Esophagus squamous epithelium (tissue), 5 donors: ENCODE results near the gene MNT. TPM values are rescaled to one million over a fixed set of nuclear protein-coding genes. Genes with fewer than 3 reads are reported as not detected.

Experiments
- DNase-seq: peaks from one replicate; lab custom pipeline; 2025; lab: John Stamatoyannopoulos, UW
- H3K27ac ChIP-seq, 4 donors: fragments of 200-600 bp; sonication (generic); one replicate each; pipeline ENCODE4 v1.5.1; 2016 to 2019; ENCODE audit warnings: mild to moderate bottlenecking in 1 of 4
- H3K27me3 ChIP-seq, 4 donors: fragments of 200-600 bp; sonication (generic); 1 replicate in 3 of 4; 2 replicates in 1 of 4; pipeline versions ENCODE4 v1.5.1 to v1.6.0; 2017 to 2021; ENCODE audit warnings: antibody characterized with exemption in 1 of 4
- H3K36me3 ChIP-seq, 3 donors: fragments of 200-600 bp; sonication (generic); one replicate each; pipeline ENCODE4 v1.5.1; 2016 to 2019
- H3K4me1 ChIP-seq, 3 donors: fragments of 200-600 bp; sonication (generic); one replicate each; pipeline ENCODE4 v1.5.1; 2017 to 2019
- H3K4me3 ChIP-seq, 4 donors: fragments of 200-600 bp; sonication (generic); 1 replicate in 3 of 4; 2 replicates in 1 of 4; pipeline ENCODE4 v1.5.1; 2016 to 2019; ENCODE audit warnings: mild to moderate bottlenecking in 2 of 4, moderate library complexity in 1 of 4
- H3K9me3 ChIP-seq, 3 donors: fragments of 200-600 bp; sonication (generic); one replicate each; pipeline ENCODE4 v1.5.1; 2016 to 2019
- POLR2A ChIP-seq, 4 donors: fragments of 450-650 bp; IDR thresholded peaks; one replicate each; pipeline ENCODE4 v1.6.1; 2017; ENCODE audit warnings: antibody characterized with exemption in 4 of 4, mild to moderate bottlenecking in 4 of 4, moderate library complexity in 3 of 4
- WGBS, 2 donors: methylation state at CpG; one replicate each; pipeline ENCODE4 v1.1.5; 2018; 5-methylcytosine and 5-hydroxymethylcytosine counted together
- intact Hi-C: fragments of 100-400 bp; cut with DNase I; formaldehyde crosslinking; loops from one replicate; pipeline ENCODE4 v1.15.0; 2022
- total RNA-seq, 4 donors: library from RNA; depleted of rRNA; stranded (reverse); fragments of >200 nt; gene quantifications; one replicate each; pipeline ENCODE4 v1.1.0, GENCODE V29; 2016
- TF ChIP-seq, protein P1 (sequence below), 6 experiments: fragments of 450-650 bp in 4 of 6; fragments of 200-600 bp in 2 of 6; sonication (generic) in 2 of 6; IDR thresholded peaks; one replicate each; pipeline ENCODE4 v1.5.1; 2016 to 2019; ENCODE audit warnings: antibody characterized with exemption in 6 of 6, mild to moderate bottlenecking in 4 of 6, moderate library complexity in 4 of 6
- donor health status: DM: yes; HTN: yes; CAD: no.

MNT gene
- total RNA-seq, 4 donors from 2014 or later, result 7.2 to 23.0 (median 17.4) TPM

DNA sequence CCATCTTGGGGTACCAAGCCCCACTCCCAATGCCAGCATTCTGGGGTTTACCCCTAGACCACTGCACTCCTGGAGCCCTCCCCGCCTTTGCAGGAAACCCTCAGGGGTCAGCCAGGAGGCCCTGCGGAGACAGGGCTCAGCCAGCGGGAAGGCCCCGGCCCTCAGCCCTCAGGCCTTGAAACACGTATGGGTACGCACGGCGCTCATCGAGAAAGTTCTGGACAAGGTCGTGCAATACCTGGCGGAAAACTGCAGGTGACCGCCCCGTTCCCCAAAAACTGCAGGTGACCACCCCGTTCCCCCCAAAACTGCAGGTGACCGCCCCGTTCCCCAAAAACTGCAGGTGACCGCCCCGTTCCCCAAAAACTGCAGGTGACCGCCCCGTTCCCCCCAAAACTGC lies 38.8 kb downstream of the MNT start:
- H3K9me3 ChIP-seq, result no peaks in the 10 kb centered on the region
- H3K4me1 ChIP-seq, result peaks cover 11 to 37% (median 18%) of the 10 kb centered on the region in 3 donors
- no peak overlapping the region for H3K27ac ChIP-seq
- TF ChIP-seq, protein P1, sequence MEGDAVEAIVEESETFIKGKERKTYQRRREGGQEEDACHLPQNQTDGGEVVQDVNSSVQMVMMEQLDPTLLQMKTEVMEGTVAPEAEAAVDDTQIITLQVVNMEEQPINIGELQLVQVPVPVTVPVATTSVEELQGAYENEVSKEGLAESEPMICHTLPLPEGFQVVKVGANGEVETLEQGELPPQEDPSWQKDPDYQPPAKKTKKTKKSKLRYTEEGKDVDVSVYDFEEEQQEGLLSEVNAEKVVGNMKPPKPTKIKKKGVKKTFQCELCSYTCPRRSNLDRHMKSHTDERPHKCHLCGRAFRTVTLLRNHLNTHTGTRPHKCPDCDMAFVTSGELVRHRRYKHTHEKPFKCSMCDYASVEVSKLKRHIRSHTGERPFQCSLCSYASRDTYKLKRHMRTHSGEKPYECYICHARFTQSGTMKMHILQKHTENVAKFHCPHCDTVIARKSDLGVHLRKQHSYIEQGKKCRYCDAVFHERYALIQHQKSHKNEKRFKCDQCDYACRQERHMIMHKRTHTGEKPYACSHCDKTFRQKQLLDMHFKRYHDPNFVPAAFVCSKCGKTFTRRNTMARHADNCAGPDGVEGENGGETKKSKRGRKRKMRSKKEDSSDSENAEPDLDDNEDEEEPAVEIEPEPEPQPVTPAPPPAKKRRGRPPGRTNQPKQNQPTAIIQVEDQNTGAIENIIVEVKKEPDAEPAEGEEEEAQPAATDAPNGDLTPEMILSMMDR (IDR thresholded peaks at IDR 0.05), result no peak
- no peak for TF ChIP-seq POLR2A (IDR thresholded peaks at IDR 0.05)
- no peaks in the 10 kb centered on the region for H3K27me3 ChIP-seq
- intact Hi-C loops, result no loop called here
- no CpG with 5 or more reads among the region's 20 CpGs for WGBS, 2 donors
- no peak for DNase-seq
- H3K36me3 ChIP-seq, result peaks cover 8 to 67% (median 17%) of the 10 kb centered on the region in 3 donors
- no peak overlapping the region for H3K4me3 ChIP-seq

DNA sequence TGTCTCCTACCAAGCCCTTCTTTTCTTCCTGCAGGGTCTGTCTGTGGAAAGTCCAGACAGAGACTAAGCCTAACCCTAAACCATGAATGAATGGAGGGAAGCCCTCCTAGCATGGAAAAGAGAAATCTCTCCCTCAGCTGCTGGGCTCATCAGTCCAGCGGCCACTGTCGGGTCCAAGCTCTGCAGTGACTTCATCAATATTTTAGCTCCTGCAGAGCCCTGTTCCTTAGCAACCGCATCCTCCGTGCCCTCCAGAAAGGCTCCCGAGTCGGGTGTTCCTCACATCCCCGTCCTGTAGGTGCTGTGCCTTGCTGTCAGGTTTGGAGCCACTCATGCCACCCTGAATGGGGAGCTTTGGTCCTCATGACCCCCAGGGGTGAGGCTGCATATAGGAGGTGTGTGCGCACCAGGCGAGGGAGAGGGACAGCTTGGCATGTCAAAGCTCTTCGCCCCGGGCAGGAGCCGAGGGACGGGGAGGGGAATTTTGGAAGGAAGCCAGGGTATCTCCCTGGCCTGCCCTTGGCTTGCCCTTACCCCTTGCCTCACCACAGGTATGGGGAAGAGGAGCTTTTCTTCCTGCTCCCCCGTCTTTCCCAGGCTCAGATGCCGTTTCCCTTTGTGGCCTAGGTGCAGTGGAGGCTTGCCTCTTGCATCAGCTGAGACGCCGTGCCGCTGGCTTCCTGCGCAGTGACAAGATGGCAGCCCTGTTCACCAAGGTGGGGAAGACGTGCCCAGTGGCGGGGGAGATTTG lies 39.7 kb downstream of the MNT start:
- Histone ChIP-seq H3K4me3 (no peak overlapping the region), H3K27ac (no peak overlapping the region), H3K36me3 (peaks cover 8 to 59% (median 17%) of the 10 kb centered on the region in 3 donors), H3K27me3 (no peaks in the 10 kb centered on the region), H3K4me1 (peaks cover 11 to 37% (median 18%) of the 10 kb centered on the region in 3 donors), H3K9me3 (no peaks in the 10 kb centered on the region)
- WGBS, 2 donors, result 77 to 92% methylated on average over 6 to 20 of the region's 21 CpGs
- no peak for DNase-seq
- TF ChIP-seq, protein P1 (IDR thresholded peaks at IDR 0.05), result no peak
- TF ChIP-seq POLR2A (IDR thresholded peaks at IDR 0.05), result no peak
- intact Hi-C loops, result no loop called here

DNA sequence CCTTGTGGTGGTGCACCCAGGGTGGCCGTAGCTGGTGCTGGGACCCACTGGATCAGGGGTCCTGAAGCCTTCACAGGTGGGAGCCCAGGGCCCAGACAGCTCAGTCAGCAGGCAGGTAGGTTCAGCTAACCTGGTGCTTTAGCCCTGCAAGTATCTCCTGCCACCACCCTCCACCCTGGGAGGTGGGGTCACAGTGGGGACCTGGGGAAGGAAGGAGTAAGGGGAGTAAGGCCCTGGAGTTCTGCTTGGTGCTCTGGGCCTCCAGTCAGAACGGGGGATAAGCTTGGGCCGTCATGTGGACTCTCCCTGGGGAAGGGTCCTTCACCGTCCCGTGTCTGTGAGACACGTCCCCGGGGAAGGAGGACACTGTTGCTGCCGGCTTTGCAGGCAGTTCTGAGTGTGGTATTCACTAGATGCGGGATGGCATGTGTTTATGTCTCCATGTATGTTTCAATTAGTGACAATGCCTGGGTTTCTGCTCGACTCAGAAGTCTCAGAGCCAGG lies 42.9 kb downstream of the MNT start:
- TF ChIP-seq, protein P1 (IDR thresholded peaks at IDR 0.05), result no peak
- TF ChIP-seq POLR2A (IDR thresholded peaks at IDR 0.05), result no peak
- 90 to 100% methylated on average over 1 to 7 of the region's 10 CpGs for WGBS, 2 donors
- DNase-seq, result no peak
- intact Hi-C loops, result no loop called here
- no peaks in the 10 kb centered on the region for H3K9me3 ChIP-seq
- H3K27ac ChIP-seq, result no peak overlapping the region
- H3K4me1 ChIP-seq, result peaks cover 13 to 28% (median 14%) of the 10 kb centered on the region in 3 donors
- no peak overlapping the region for H3K4me3 ChIP-seq
- H3K27me3 ChIP-seq, result no peaks in the 10 kb centered on the region
- peaks cover under 1 to 27% (median 4%) of the 10 kb centered on the region in 3 donors for H3K36me3 ChIP-seq

DNA sequence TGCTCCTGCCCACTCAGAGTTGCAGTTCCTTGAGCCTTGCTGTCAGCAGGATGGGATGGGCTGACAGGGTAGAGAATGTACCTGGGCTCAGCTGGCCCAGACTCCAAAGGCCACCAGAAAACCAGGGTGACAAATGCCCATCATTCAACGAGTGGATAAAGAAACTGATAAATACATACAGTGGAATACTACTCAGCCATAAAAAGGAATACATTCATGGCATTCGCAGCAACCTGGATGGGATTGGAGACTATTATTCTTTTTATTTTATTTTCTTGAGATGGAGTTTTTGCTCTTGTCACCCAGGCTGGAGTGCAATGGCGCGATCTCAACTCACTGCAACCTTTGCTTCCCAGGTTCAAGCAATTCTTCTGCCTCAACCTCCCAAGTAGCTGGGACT lies 43.6 kb downstream of the MNT start:
- H3K4me1 ChIP-seq, result peaks cover 13 to 30% (median 14%) of the 10 kb centered on the region in 3 donors
- H3K36me3 ChIP-seq, result peaks cover 0 to 20% (median 0%) of the 10 kb centered on the region in 3 donors
- no peaks in the 10 kb centered on the region for H3K27me3 ChIP-seq
- TF ChIP-seq, protein P1 (IDR thresholded peaks at IDR 0.05), result no peak
- no peak for TF ChIP-seq POLR2A (IDR thresholded peaks at IDR 0.05)
- no peaks in the 10 kb centered on the region for H3K9me3 ChIP-seq
- intact Hi-C loops, result no loop called here
- no peak for DNase-seq
- WGBS, 2 donors, result 91 to 95% methylated on average over 4 of the region's 4 CpGs
- no peak overlapping the region for H3K27ac ChIP-seq
- no peak overlapping the region for H3K4me3 ChIP-seq

DNA sequence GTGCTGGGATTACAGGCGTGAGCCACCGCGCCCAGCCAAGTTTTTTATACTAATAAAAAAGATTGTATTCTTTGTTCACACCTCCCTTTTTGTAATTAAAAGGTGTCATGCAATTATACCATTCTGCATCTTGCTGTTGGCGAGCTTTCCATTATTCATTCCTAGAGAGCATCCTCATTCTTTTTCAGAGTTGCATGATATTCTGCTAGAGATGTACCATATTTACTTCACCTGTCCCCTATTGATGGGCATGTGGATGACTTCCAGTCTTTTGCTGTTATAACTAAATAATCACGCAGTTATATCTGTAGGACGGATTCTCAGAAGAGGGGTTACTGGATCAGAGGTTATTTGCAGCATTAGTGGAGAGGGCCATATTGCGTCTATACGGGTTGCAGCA lies 46.5 kb downstream of the MNT start:
- TF ChIP-seq POLR2A (IDR thresholded peaks at IDR 0.05), result no peak
- TF ChIP-seq, protein P1 (IDR thresholded peaks at IDR 0.05), result no peak
- intact Hi-C loops, result no loop called here
- 81 to 83% methylated on average over 8 of the region's 8 CpGs for WGBS, 2 donors

More for the DNA sequence above, 46.5 kb downstream of the MNT start:
- no peak for DNase-seq
- Histone ChIP-seq H3K27ac (no peak overlapping the region), H3K4me3 (no peak overlapping the region), H3K36me3 (peaks cover 0 to 11% (median 0%) of the 10 kb centered on the region in 3 donors), H3K4me1 (peaks cover 6 to 21% (median 9%) of the 10 kb centered on the region in 3 donors), H3K9me3 (no peaks in the 10 kb centered on the region), H3K27me3 (no peaks in the 10 kb centered on the region)
